Cardiac muscle cell (in vitro differentiated cells and primary cell): ENCODE measurements around the gene DUSP3. TPM values are rescaled to one million over a fixed set of nuclear protein-coding genes. Genes with fewer than 3 reads are reported as not detected.
A peak's percentile ranks its signal among the peaks of the same experiment; 100 is the strongest.

Experiments
- DNase-seq, 2 donors: peaks; one replicate each; pipeline versions ENCODE4 v3.0.0 to v3.0.0-alpha.2; 2010 to 2017; ENCODE audit warnings: low read depth in 1 of 2, low spot score in 1 of 2
- H3K27ac ChIP-seq: fragments of 200-600 bp; sonication (generic); 2 replicates; pipeline ENCODE4 v1.5.1; 2016
- H3K27me3 ChIP-seq: fragments of 200-600 bp; sonication (generic); 2 replicates; pipeline ENCODE4 v1.6.0; 2016; ENCODE audit warnings: control low read depth
- H3K36me3 ChIP-seq: fragments of 200-600 bp; sonication (generic); 2 replicates; pipeline ENCODE4 v1.5.1; 2016; ENCODE audit warnings: control low read depth
- H3K4me1 ChIP-seq: fragments of 200-600 bp; sonication (generic); 2 replicates; pipeline ENCODE4 v1.8.1; 2017; ENCODE audit warnings: low read depth, mild to moderate bottlenecking, mixed run types
- H3K4me3 ChIP-seq: fragments of 200-600 bp; sonication (generic); 2 replicates; pipeline ENCODE4 v1.5.1; 2016; ENCODE audit warnings: mild to moderate bottlenecking
- H3K9me3 ChIP-seq: fragments of 200-600 bp; sonication (generic); 2 replicates; pipeline ENCODE4 v1.5.1; 2017; ENCODE audit warnings: low read depth, mild to moderate bottlenecking, control low read depth
- CTCF ChIP-seq: IDR thresholded peaks from 2 replicates; pipeline ENCODE4 v1.5.1; 2012; ENCODE audit warnings: low read depth, mild to moderate bottlenecking, low read length
- polyA plus RNA-seq: library from polyadenylated mRNA; unstranded; fragments of >200 nt; fragmentation: Nextera tagmentation; extraction: Ambion mirVana; gene quantifications from 2 replicates; pipeline ENCODE4 v1.2.1, GENCODE V29; 2016
- total RNA-seq: library from RNA; depleted of rRNA; stranded (reverse); fragments of >200 nt; gene quantifications from 2 replicates; pipeline ENCODE4 v1.2.3, GENCODE V29; 2016

Gene DUSP3
- total and polyA plus RNA-seq, 2 experiments from 2014 or later, result 58.7 to 66.2 TPM

- Histone ChIP-seq H3K9me3 (no peaks in the 10 kb centered on the region), H3K36me3 (no peaks in the 10 kb centered on the region), H3K27me3 (no peaks in the 10 kb centered on the region), H3K4me1 (peaks cover 16% of the 10 kb centered on the region), H3K4me3 (no peak overlapping the region), H3K27ac (no peak overlapping the region)
- TF ChIP-seq CTCF, result no peak
- DNase-seq, result peak in 1 of 2 donors; percentile 80
These were observed 35.9 kb upstream of the DUSP3 start for GRCh38 chr17:43814714-43815113.

DNA sequence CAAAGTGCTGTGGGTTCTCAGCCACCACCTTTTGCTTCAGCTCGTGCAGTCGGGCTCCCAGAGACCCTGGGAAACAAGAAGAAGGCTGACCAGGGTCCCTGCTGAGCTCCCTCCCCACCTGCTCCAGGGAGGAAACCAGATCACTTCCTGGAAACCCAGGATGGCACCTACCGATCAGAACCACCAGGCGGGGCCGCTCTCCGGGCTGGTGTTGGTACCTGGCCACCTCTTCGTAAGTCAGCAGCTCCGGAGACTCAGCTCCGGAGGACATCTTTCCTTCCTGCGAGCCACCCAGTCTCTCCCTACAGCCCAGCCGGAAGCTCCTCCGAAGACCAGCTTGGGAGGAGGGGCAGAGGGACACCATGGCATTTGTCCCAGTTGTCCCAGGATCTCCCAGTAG, 35.2 kb upstream of the DUSP3 start:
- no peak overlapping the region for H3K4me3 ChIP-seq
- H3K27ac ChIP-seq, result no peak overlapping the region
- H3K36me3 ChIP-seq, result no peaks in the 10 kb centered on the region
- no peaks in the 10 kb centered on the region for H3K27me3 ChIP-seq
- no peak for DNase-seq
- no peak for TF ChIP-seq CTCF
- no peaks in the 10 kb centered on the region for H3K9me3 ChIP-seq
- peaks cover 16% of the 10 kb centered on the region for H3K4me1 ChIP-seq

DNA sequence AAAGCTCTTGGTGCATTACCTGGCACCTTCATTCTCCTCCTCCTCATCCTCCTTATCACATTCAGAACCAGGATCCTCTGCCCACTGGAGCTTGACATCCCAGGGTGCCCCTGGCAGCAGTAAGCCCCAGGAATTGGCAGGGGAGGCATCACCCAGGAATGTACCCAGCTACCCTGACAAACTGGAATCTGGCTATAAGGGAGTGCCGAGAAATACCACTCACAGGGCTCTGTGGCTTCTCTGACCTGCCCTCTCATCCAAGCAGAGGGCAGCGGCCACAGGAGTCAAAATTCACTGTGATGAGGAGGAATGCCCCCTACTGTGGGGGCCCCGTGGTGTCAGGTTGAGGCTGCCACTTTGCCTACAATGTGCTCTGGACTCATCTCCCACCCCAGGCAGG, 34.6 kb upstream of the DUSP3 start:
- Histone ChIP-seq H3K4me1 (peaks cover 16% of the 10 kb centered on the region), H3K36me3 (no peaks in the 10 kb centered on the region), H3K27ac (no peak overlapping the region), H3K9me3 (no peaks in the 10 kb centered on the region), H3K27me3 (no peaks in the 10 kb centered on the region), H3K4me3 (no peak overlapping the region)
- no peak for TF ChIP-seq CTCF
- no peak for DNase-seq

DNA sequence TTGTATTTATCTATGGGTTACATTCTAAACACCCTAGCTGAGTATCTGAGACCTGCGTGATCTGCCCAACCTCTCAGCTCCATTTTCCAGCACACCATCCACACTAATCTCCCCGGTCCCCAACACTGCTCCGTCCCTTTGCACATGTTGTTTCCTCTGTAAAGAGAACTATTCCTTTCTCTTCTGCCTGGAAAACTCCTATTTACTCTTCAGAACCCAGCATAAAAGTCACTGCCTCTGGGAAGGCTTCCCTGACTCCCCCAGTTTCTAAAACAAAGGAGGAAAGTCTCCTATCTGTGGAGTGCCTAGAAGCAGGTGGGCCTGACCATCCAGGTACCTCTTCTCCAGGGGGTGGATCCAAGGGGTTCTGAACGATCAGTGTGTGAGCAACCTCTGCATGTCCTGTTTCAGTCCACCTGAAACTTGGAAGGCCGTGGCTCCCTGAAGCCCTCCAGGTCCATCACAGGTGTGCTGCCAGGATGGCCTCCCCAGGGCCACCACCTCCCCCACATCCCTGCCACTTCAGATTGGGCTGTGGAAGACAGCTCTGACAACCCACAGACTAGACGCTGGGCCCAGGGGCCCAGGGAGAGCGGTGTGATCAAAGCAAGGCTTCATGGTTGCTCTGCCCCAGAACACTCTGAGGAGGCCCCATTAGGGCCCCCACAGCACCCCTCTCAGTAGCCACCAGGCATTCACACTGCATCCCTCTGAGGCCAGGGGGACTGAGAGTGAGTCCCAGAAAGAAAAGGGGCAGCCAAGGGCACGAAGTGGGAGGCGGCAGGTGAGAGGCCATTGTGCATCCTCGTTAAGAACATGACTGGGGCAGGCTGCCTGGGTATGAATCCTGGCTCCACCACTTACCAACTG, 33.9 kb upstream of the DUSP3 start:
- no peak for TF ChIP-seq CTCF
- H3K4me3 ChIP-seq, result no peak overlapping the region
- H3K36me3 ChIP-seq, result no peaks in the 10 kb centered on the region
- H3K27ac ChIP-seq, result no peak overlapping the region
- no peak for DNase-seq
- no peaks in the 10 kb centered on the region for H3K27me3 ChIP-seq
- no peaks in the 10 kb centered on the region for H3K9me3 ChIP-seq
- peaks cover 13% of the 10 kb centered on the region for H3K4me1 ChIP-seq

- Histone ChIP-seq H3K4me3 (no peak overlapping the region), H3K4me1 (no peaks in the 10 kb centered on the region), H3K36me3 (no peaks in the 10 kb centered on the region), H3K27me3 (no peaks in the 10 kb centered on the region), H3K9me3 (no peaks in the 10 kb centered on the region), H3K27ac (no peak overlapping the region)
- no peak for TF ChIP-seq CTCF
- no peak for DNase-seq
These were observed 32.0 kb upstream of the DUSP3 start for GRCh38 chr17:43810823-43811222.
